Activated CD8-positive, alpha-beta T cell treated with anti-CD3 and anti-CD28 coated beads for 36 hours (primary cell): ENCODE data around the gene LRFN2. TPM values are rescaled to one million over a fixed set of nuclear protein-coding genes. Genes with fewer than 3 reads are reported as not detected.
A peak's percentile ranks its signal among the peaks of the same experiment; 100 is the strongest.

Experiments used
- ATAC-seq: fragments of 200-7000 bp; cut with Tn5 transposase; one replicate; pipeline ENCODE4 v1.10.0; 2021; ENCODE audit warnings: mild to moderate bottlenecking, moderate library complexity
- CTCF ChIA-PET: fragments of 350-600 bp; sonication (Branson Sonifier 250); formaldehyde crosslinking; loops from one replicate; lab custom pipeline; 2021; ENCODE audit warnings: antibody characterized with exemption; lab: Charles Lee
- POLR2A ChIA-PET: fragments of 350-600 bp; sonication (Branson Sonifier 250); formaldehyde crosslinking; loops from one replicate; lab custom pipeline; 2021; ENCODE audit warnings: antibody characterized with exemption; lab: Charles Lee
- DNase-seq: peaks from one replicate; pipeline ENCODE4 v3.0.0-alpha.2; 2020
- H3K27ac Mint-ChIP-seq: one replicate; pipeline ENCODE4 v1.8.0; 2021; ENCODE audit warnings: mild to moderate bottlenecking, mixed read lengths
- H3K27me3 Mint-ChIP-seq: one replicate; pipeline ENCODE4 v1.8.0; 2021; ENCODE audit warnings: mixed read lengths
- H3K36me3 Mint-ChIP-seq: one replicate; pipeline ENCODE4 v1.8.0; 2021; ENCODE audit warnings: low read depth, mixed read lengths
- H3K4me1 Mint-ChIP-seq: one replicate; pipeline ENCODE4 v1.8.0; 2021; ENCODE audit warnings: low read depth, mixed read lengths
- H3K4me3 Mint-ChIP-seq: one replicate; pipeline ENCODE4 v1.8.0; 2021; ENCODE audit warnings: mild to moderate bottlenecking, moderate library complexity, mixed read lengths
- H3K9me3 Mint-ChIP-seq: one replicate; pipeline ENCODE4 v1.8.0; 2021; ENCODE audit warnings: mixed read lengths
- CTCF ChIP-seq: fragments of 200-600 bp; IDR thresholded peaks from one replicate; pipeline ENCODE4 v1.8.0; 2022; ENCODE audit warnings: antibody characterized with exemption, mild to moderate bottlenecking
- intact Hi-C: fragments of 100-400 bp; cut with micrococcal nuclease; formaldehyde crosslinking; loops from one replicate; pipeline ENCODE4 v1.10.0; 2022
- total RNA-seq, 2 experiments: library from RNA; stranded (reverse); gene quantifications; one replicate each; pipeline ENCODE4 v1.2.3, GENCODE V29; 2021

LRFN2 gene
- total RNA-seq, 2 experiments from 2014 or later, result not detected

- ChIA-PET POLR2A (no interaction called here), CTCF (interaction anchor here (1.0 to 1.4 kb wide), 2 partner anchors 12 to 18 kb away, joined by 3 read pairs; no protein-coding TSS in a partner anchor)
- H3K4me3 Mint-ChIP-seq, result no peak overlapping the region
- no peaks in the 10 kb centered on the region for H3K27me3 Mint-ChIP-seq
- no peaks in the 10 kb centered on the region for H3K36me3 Mint-ChIP-seq
- no peak for DNase-seq
- no peaks in the 10 kb centered on the region for H3K9me3 Mint-ChIP-seq
- H3K4me1 Mint-ChIP-seq, result peaks cover 47% of the 10 kb centered on the region
- intact Hi-C loops, result no loop called here
- no peak for TF ChIP-seq CTCF
- ATAC-seq, result peak; percentile 30
- no peak overlapping the region for H3K27ac Mint-ChIP-seq
Measured at GRCh38 chr6:40387871-40388264, 199.3 kb downstream of the LRFN2 start.

GRCh38 chr6:40387127-40387870 lies 199.9 kb downstream of the LRFN2 start:
- H3K4me3 Mint-ChIP-seq, result no peak overlapping the region
- H3K36me3 Mint-ChIP-seq, result no peaks in the 10 kb centered on the region
- ATAC-seq, result no peak
- peaks cover 46% of the 10 kb centered on the region for H3K4me1 Mint-ChIP-seq
- no peak for TF ChIP-seq CTCF
- DNase-seq, result no peak
- H3K27me3 Mint-ChIP-seq, result no peaks in the 10 kb centered on the region
- intact Hi-C loops, result no loop called here
- H3K27ac Mint-ChIP-seq, result no peak overlapping the region
- ChIA-PET CTCF (interaction anchor here (1.0 to 1.4 kb wide), 2 partner anchors 13 to 17 kb away, joined by 3 read pairs; no protein-coding TSS in a partner anchor), POLR2A (no interaction called here)
- no peaks in the 10 kb centered on the region for H3K9me3 Mint-ChIP-seq

GRCh38 chr6:40386200-40386599 lies 201.0 kb downstream of the LRFN2 start:
- no peak for TF ChIP-seq CTCF
- peaks cover 44% of the 10 kb centered on the region for H3K4me1 Mint-ChIP-seq

GRCh38 chr6:40383348-40384115 lies 203.6 kb downstream of the LRFN2 start:
- peaks cover 21% of the 10 kb centered on the region for H3K4me1 Mint-ChIP-seq
- H3K9me3 Mint-ChIP-seq, result no peaks in the 10 kb centered on the region
- no peak for ATAC-seq
- CTCF ChIA-PET, result no interaction called here
- no peak overlapping the region for H3K27ac Mint-ChIP-seq
- no peak overlapping the region for H3K4me3 Mint-ChIP-seq
- no peak for TF ChIP-seq CTCF
- intact Hi-C loops, result no loop called here
- no peaks in the 10 kb centered on the region for H3K36me3 Mint-ChIP-seq
- POLR2A ChIA-PET, result no interaction called here
- DNase-seq, result no peak
- H3K27me3 Mint-ChIP-seq, result no peaks in the 10 kb centered on the region

More at GRCh38 chr6:40386200-40386599, 201.0 kb downstream of the LRFN2 start:
- CTCF ChIA-PET, result no interaction called here
- intact Hi-C loops, result no loop called here
- DNase-seq (no peak), ATAC-seq (no peak)
- Mint-ChIP-seq H3K4me3 (no peak overlapping the region), H3K9me3 (no peaks in the 10 kb centered on the region), H3K27ac (no peak overlapping the region), H3K36me3 (no peaks in the 10 kb centered on the region), H3K27me3 (no peaks in the 10 kb centered on the region)
- POLR2A ChIA-PET, result interaction anchor here (1.0 kb wide), 1 partner anchor 9 kb away, joined by 3 read pairs; no protein-coding TSS in a partner anchor

GRCh38 chr6:40380271-40380670 lies 206.9 kb downstream of the LRFN2 start:
- intact Hi-C loops, result no loop called here
- DNase-seq, result no peak
- H3K27ac Mint-ChIP-seq, result no peak overlapping the region

More at GRCh38 chr6:40380271-40380670, 206.9 kb downstream of the LRFN2 start:
- ChIA-PET CTCF (interaction anchor here (1.4 kb wide), 1 partner anchor 20 kb away, joined by 3 read pairs; no protein-coding TSS in a partner anchor), POLR2A (no interaction called here)
- Mint-ChIP-seq H3K4me1 (no peaks in the 10 kb centered on the region), H3K4me3 (no peak overlapping the region), H3K9me3 (no peaks in the 10 kb centered on the region), H3K27me3 (no peaks in the 10 kb centered on the region), H3K36me3 (no peaks in the 10 kb centered on the region)
- ATAC-seq, result no peak
- no peak for TF ChIP-seq CTCF
